ENCODE results near the gene LCN15. TPM values are rescaled to one million over a fixed set of nuclear protein-coding genes. Genes with fewer than 3 reads are reported as not detected.
"Not testable (repeated sequence)": the region's sequence is repeated elsewhere in the genome, so short reads cannot be mapped to it uniquely, and the experiment has no call there.

LCN15 gene
- total and polyA plus RNA-seq, 9 donors = not detected

- Histone ChIP-seq H3K27me3 (no peaks in the 10 kb centered on the region), H3K9me3 (no peaks in the 10 kb centered on the region), H3K4me3 (no peak overlapping the region), H3K27ac (no peak overlapping the region), H3K4me1 (ENCODE audit: insufficient read depth) (peaks cover 7% of the 10 kb centered on the region), H3K36me3 (no peaks in the 10 kb centered on the region)
- intact Hi-C loops (cut with DNase I) = loop anchor here (2.0 to 10.0 kb wide), 5 partner anchors 244 to 437 kb away; partner anchors contain the start of genes CYSRT1 (in 1 of the 4), FUT7 (in 1 of the 4), RNF208 (in 1 of the 4) and RNF224 (in 1 of the 4)
- TF ChIP-seq EP300 (IDR thresholded peaks at IDR 0.05) = no peak
- peak; percentile 87 to 93 (median 88) for TF ChIP-seq CTCF (IDR thresholded peaks at IDR 0.05)
- TF ChIP-seq POLR2A (IDR thresholded peaks at IDR 0.05) = no peak
- WGBS, 3 donors = 12 to 14% (median 14%) methylated on average over 21 of the region's 21 CpGs
- DNase-seq = peak in 4 of 5 donors; percentile 69 to 77 (median 76)
Observed at GRCh38 chr9:136787690-136788400, 23.5 kb upstream of the LCN15 start.

GRCh38 chr9:136786983-136787382 lies 22.7 kb upstream of the LCN15 start:
- H3K4me1 ChIP-seq (ENCODE audit: insufficient read depth); H3K27ac ChIP-seq; DNase-seq; H3K36me3 ChIP-seq; H3K27me3 ChIP-seq; H3K4me3 ChIP-seq; H3K9me3 ChIP-seq: not testable (repeated sequence)
- intact Hi-C loops (cut with DNase I) = loop anchor here (2.0 to 10.0 kb wide), 4 partner anchors 245 to 438 kb away; partner anchors contain the start of genes CYSRT1 (in 1 of the 4), FUT7 (in 1 of the 4), RNF208 (in 1 of the 4) and RNF224 (in 1 of the 4)
- 40 to 51% (median 44%) methylated on average over 4 of the region's 4 CpGs for WGBS, 3 donors

GRCh38 chr9:136786451-136786850 lies 22.1 kb upstream of the LCN15 start:
- DNase-seq = no peak
- no peaks in the 10 kb centered on the region for H3K36me3 ChIP-seq
- H3K27me3 ChIP-seq = no peaks in the 10 kb centered on the region
- WGBS, 3 donors = 72 to 76% (median 73%) methylated on average over 10 of the region's 10 CpGs
- intact Hi-C loops (cut with DNase I) = loop anchor here (2.0 to 10.0 kb wide), 4 partner anchors 246 to 438 kb away; partner anchors contain the start of genes CYSRT1 (in 1 of the 4), FUT7 (in 1 of the 4), RNF208 (in 1 of the 4) and RNF224 (in 1 of the 4)
- TF ChIP-seq CTCF (IDR thresholded peaks at IDR 0.05) = no peak
- no peak for TF ChIP-seq EP300 (IDR thresholded peaks at IDR 0.05)
- TF ChIP-seq POLR2A (IDR thresholded peaks at IDR 0.05) = no peak
- no peak overlapping the region for H3K4me3 ChIP-seq
- no peaks in the 10 kb centered on the region for H3K9me3 ChIP-seq
- H3K4me1 ChIP-seq (ENCODE audit: insufficient read depth) = no peaks in the 10 kb centered on the region
- H3K27ac ChIP-seq = no peak overlapping the region

GRCh38 chr9:136785565-136786355 lies 21.4 kb upstream of the LCN15 start:
- H3K4me3 ChIP-seq; H3K36me3 ChIP-seq; H3K27me3 ChIP-seq; H3K27ac ChIP-seq; H3K9me3 ChIP-seq; H3K4me1 ChIP-seq (ENCODE audit: insufficient read depth); DNase-seq: not testable (repeated sequence)
- intact Hi-C loops (cut with DNase I) = loop anchor here (2.0 to 10.0 kb wide), 4 partner anchors 247 to 439 kb away; partner anchors contain the start of genes CYSRT1 (in 1 of the 4), FUT7 (in 1 of the 4), RNF208 (in 1 of the 4) and RNF224 (in 1 of the 4)
- 88 to 89% (median 89%) methylated on average over 23 of the region's 23 CpGs for WGBS, 3 donors

- Histone ChIP-seq H3K9me3 (no peaks in the 10 kb centered on the region), H3K36me3 (no peaks in the 10 kb centered on the region), H3K4me3 (no peak overlapping the region), H3K4me1 (ENCODE audit: insufficient read depth) (no peaks in the 10 kb centered on the region), H3K27ac (no peak overlapping the region), H3K27me3 (no peaks in the 10 kb centered on the region)
- intact Hi-C loops (cut with DNase I) = loop anchor here in 3 of 4 donors (5.0 to 10.0 kb wide), 3 partner anchors 247 to 440 kb away; partner anchors contain the start of genes CYSRT1 (in 1 of the 3), FUT7 (in 1 of the 3), RNF208 (in 1 of the 3) and RNF224 (in 1 of the 3)
- TF ChIP-seq EP300 (IDR thresholded peaks at IDR 0.05) (no peak), CTCF (IDR thresholded peaks at IDR 0.05) (no peak), POLR2A (IDR thresholded peaks at IDR 0.05) (no peak)
- no peak for DNase-seq
- 87 to 91% (median 90%) methylated on average over 6 of the region's 6 CpGs for WGBS, 3 donors
Observed at GRCh38 chr9:136784997-136785361, 20.7 kb upstream of the LCN15 start.

All from ovary (tissue), 9 donors.